Caco-2 (cell line): ENCODE data around the gene HNRNPM. TPM values are rescaled to one million over a fixed set of nuclear protein-coding genes. Genes with fewer than 3 reads are reported as not detected.
"Not testable (repeated sequence)": the region's sequence is repeated elsewhere in the genome, so short reads cannot be mapped to it uniquely, and the experiment has no call there.

Experiments
- BruUV-seq: library from RNA; stranded (reverse); fragments of 400-500 nt; replicated peaks from 2 replicates; lab custom pipeline; 2021; lab: Mats Ljungman, UMichigan
- CTCF ChIA-PET: fragments of 300-600 bp; sonication (Branson Sonifier 250); formaldehyde crosslinking; loops from one replicate; lab custom pipeline; 2022; ENCODE audit warnings: antibody characterized with exemption; lab: Charles Lee
- POLR2A ChIA-PET: fragments of 300-600 bp; sonication (Branson Sonifier 250); formaldehyde crosslinking; loops from one replicate; lab custom pipeline; 2022; ENCODE audit warnings: antibody characterized with exemption; lab: Charles Lee
- DNase-seq, 2 experiments: peaks; one replicate each; pipeline versions ENCODE4 v3.0.0 to v3.0.0-alpha.2; 2020 to 2022
- H3K27me3 ChIP-seq: replicated peaks from 2 replicates; pipeline ENCODE4 v1.6.0; 2011; ENCODE audit warnings: low read length; ENCODE audit not compliant: control insufficient read depth, insufficient read depth
- H3K36me3 ChIP-seq: 2 replicates; pipeline ENCODE4 v1.5.1; 2011; ENCODE audit warnings: low read length; ENCODE audit not compliant: control insufficient read depth, insufficient read depth
- H3K4me1 ChIP-seq: fragments of 250-450 bp; sonication (Bioruptor Pico); 2 replicates; pipeline ENCODE4 v1.5.1; 2020; ENCODE audit warnings: mild to moderate bottlenecking
- H3K4me3 ChIP-seq: 2 replicates; pipeline ENCODE4 v1.5.1; 2011; ENCODE audit warnings: low read depth, mild to moderate bottlenecking, control low read depth, low read length
- H3K9me3 ChIP-seq: fragments of 250-450 bp; sonication (Bioruptor Pico); 2 replicates; pipeline ENCODE4 v1.5.1; 2020; ENCODE audit warnings: mild to moderate bottlenecking, moderate library complexity
- H3K27ac Mint-ChIP-seq: one replicate; pipeline ENCODE4 v1.8.0; 2022; ENCODE audit warnings: mixed read lengths; ENCODE audit not compliant: unreplicated experiment
- H3K27me3 Mint-ChIP-seq: one replicate; pipeline ENCODE4 v1.8.0; 2022; ENCODE audit warnings: mixed read lengths; ENCODE audit not compliant: insufficient read depth, unreplicated experiment
- H3K36me3 Mint-ChIP-seq: one replicate; pipeline ENCODE4 v1.8.0; 2022; ENCODE audit warnings: mild to moderate bottlenecking, mixed read lengths; ENCODE audit not compliant: insufficient read depth, unreplicated experiment
- H3K4me1 Mint-ChIP-seq: one replicate; pipeline ENCODE4 v1.8.0; 2022; ENCODE audit warnings: low read depth, mixed read lengths; ENCODE audit not compliant: unreplicated experiment
- H3K4me3 Mint-ChIP-seq: one replicate; pipeline ENCODE4 v1.8.0; 2022; ENCODE audit warnings: mild to moderate bottlenecking, moderate library complexity, mixed read lengths; ENCODE audit not compliant: unreplicated experiment
- H3K9me3 Mint-ChIP-seq: one replicate; pipeline ENCODE4 v1.8.0; 2022; ENCODE audit warnings: mixed read lengths; ENCODE audit not compliant: unreplicated experiment
- intact Hi-C: fragments of 100-400 bp; cut with micrococcal nuclease; formaldehyde crosslinking; loops from one replicate; pipeline ENCODE4 v1.10.0; 2022; ENCODE audit not compliant: unreplicated experiment
- total RNA-seq: library from RNA; stranded (reverse); gene quantifications from 2 replicates; pipeline ENCODE4 v1.2.3, GENCODE V29; 2022
- TF ChIP-seq, protein P1 (sequence below), 2 experiments: fragments of 200-600 bp in 1 of 2; IDR thresholded peaks; 1 replicate in 1 of 2; 2 replicates in 1 of 2; pipeline versions ENCODE4 v1.5.1 to v1.8.0; 2011 to 2022; ENCODE audit warnings: antibody characterized with exemption in 1 of 2, control low read depth in 1 of 2, inconsistent platforms in 1 of 2, low read depth in 1 of 2, low read length in 1 of 2, mild to moderate bottlenecking in 1 of 2, moderate library complexity in 1 of 2; ENCODE audit not compliant: insufficient read depth in 1 of 2, severe bottlenecking in 1 of 2, unreplicated experiment in 1 of 2

Gene HNRNPM
- total RNA-seq, 1 experiment from 2014 or later = 271 TPM

DNA sequence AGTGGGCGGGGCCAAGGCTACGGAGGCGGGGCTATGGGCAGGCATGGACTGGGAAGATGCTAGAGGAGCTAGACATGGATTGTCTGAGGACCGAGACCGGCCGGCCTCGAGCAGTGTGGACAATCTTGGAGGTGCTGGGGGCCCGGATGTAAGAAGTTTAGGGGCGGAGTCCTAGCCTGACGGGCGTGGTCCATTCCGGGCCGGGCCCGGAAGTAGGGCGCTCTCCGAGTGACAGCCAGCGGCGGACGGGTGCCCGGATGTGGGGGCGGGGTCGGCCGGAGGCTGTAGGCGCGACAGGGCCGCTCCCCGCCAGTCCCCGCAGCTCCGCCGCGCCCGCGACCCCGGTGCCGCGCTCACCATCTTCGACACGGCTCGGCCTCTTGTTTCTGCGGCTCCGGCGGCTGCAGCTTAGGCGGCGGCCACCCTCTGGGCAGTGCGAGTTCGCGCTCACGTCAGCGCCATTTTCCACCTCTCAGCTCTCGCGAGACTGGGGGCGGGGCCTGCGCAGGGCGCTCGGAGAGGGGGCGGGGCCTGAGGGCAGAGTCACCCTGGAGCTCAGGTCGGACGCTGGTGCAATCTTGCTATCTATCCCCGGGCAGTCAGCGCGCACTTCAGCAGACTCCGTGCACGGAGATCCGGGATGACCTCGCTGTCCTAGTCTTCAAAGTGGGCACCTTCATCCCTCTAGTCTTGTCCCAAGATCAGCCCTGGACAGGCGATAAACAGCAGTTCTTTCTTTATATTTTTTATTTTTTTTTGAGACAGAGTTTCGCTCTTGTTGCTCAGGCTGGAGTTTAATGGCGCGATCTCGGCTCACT lies 69.1 kb downstream of the HNRNPM start, which contains the start of gene ZNF414:
TSS of gene ZNF414 (minus strand) at position 481 of the 818 bp plus-strand sequence. CDS start at position 360, 121 bp downstream.
- Histone ChIP-seq H3K9me3 (no peaks in the 10 kb centered on the region), H3K4me1 (peaks cover 12% of the 10 kb centered on the region; the same call in 1 of the 2 replicates), H3K4me3 (peak within 1 kb of the TSS; percentile 86), H3K36me3 (peaks cover 2% of the 10 kb centered on the region), H3K27me3 (no peaks in the 10 kb centered on the region)
- Mint-ChIP-seq H3K27ac (peak within 1 kb of the TSS; percentile 91), H3K36me3 (peaks cover 11% of the 10 kb centered on the region), H3K4me3 (peak within 1 kb of the TSS; percentile 76), H3K27me3 (no peaks in the 10 kb centered on the region), H3K4me1 (no peaks in the 10 kb centered on the region), H3K9me3 (no peaks in the 10 kb centered on the region)
- POLR2A ChIA-PET = interaction anchor here (0.6 to 1.8 kb wide), 16 partner anchors 8 to 610 kb away, joined by 3 to 55 read pairs (median 5); partner anchors contain the start of genes HNRNPM, MAP2K7, MARCHF2 and RAB11B
- DNase-seq = peak; percentile 96 to 98
- CTCF ChIA-PET = interaction anchor here (0.6 to 2.0 kb wide), 7 partner anchors 11 to 100 kb away, joined by 5 to 17 read pairs (median 8); partner anchors contain the start of gene MARCHF2
- TF ChIP-seq, protein P1, sequence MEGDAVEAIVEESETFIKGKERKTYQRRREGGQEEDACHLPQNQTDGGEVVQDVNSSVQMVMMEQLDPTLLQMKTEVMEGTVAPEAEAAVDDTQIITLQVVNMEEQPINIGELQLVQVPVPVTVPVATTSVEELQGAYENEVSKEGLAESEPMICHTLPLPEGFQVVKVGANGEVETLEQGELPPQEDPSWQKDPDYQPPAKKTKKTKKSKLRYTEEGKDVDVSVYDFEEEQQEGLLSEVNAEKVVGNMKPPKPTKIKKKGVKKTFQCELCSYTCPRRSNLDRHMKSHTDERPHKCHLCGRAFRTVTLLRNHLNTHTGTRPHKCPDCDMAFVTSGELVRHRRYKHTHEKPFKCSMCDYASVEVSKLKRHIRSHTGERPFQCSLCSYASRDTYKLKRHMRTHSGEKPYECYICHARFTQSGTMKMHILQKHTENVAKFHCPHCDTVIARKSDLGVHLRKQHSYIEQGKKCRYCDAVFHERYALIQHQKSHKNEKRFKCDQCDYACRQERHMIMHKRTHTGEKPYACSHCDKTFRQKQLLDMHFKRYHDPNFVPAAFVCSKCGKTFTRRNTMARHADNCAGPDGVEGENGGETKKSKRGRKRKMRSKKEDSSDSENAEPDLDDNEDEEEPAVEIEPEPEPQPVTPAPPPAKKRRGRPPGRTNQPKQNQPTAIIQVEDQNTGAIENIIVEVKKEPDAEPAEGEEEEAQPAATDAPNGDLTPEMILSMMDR (IDR thresholded peaks at IDR 0.05; ENCODE audit: insufficient read depth in 1 of 2, low read depth in 1 of 2, low read length in 1 of 2, severe bottlenecking in 1 of 2, unreplicated experiment in 1 of 2) = no peak
- intact Hi-C loops = loop anchor here (1.0 kb wide), 1 partner anchor 11 kb away; no protein-coding TSS in a partner anchor
- TSS peak; percentile 68 for BruUV-seq

DNA sequence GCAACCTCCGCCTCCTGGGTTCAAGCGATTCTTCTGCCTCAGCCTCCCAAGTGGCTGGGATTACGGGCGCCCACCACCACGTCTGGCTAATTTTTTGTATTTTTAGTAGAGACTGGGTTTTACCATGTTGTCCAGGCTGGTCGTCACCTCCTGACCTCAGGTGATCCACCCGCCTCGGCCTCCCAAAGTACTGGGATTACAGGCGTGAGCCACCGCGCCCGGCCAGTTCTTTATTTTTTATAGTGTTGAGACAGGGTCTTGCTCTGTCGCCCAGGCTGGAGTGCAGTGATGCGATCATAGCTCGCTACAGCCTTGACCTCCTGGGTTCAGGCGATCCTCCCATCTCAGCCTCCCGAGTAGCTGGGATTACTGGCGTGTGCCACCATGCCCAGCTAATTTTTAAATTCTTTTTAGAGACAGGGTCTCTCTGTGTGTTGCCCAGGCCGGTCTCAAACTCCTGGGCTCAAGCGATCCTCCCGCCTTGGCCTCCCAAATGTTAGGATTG lies 69.8 kb downstream of the HNRNPM start:
- H3K9me3 ChIP-seq, H3K27me3 ChIP-seq, H3K9me3 Mint-ChIP-seq, DNase-seq, intact Hi-C loops, H3K4me1 Mint-ChIP-seq, H3K27me3 Mint-ChIP-seq, H3K36me3 ChIP-seq: not testable (repeated sequence)
- BruUV-seq = TSS peak; percentile 90
- Mint-ChIP-seq H3K27ac (peak overlapping the region; percentile 91), H3K36me3 (peaks cover 11% of the 10 kb centered on the region), H3K4me3 (peak overlapping the region; percentile 76)
- Histone ChIP-seq H3K4me3 (peak overlapping the region; percentile 86), H3K4me1 (peaks cover 12% of the 10 kb centered on the region; the same call in 1 of the 2 replicates)
- ChIA-PET CTCF (interaction anchor here (1.5 to 2.0 kb wide), 5 partner anchors 10 to 101 kb away, joined by 6 to 17 read pairs (median 14); partner anchors contain the start of gene MARCHF2), POLR2A (interaction anchor here (0.7 to 1.8 kb wide), 9 partner anchors 9 to 124 kb away, joined by 3 to 55 read pairs (median 5); partner anchors contain the start of genes HNRNPM and RAB11B)

DNA sequence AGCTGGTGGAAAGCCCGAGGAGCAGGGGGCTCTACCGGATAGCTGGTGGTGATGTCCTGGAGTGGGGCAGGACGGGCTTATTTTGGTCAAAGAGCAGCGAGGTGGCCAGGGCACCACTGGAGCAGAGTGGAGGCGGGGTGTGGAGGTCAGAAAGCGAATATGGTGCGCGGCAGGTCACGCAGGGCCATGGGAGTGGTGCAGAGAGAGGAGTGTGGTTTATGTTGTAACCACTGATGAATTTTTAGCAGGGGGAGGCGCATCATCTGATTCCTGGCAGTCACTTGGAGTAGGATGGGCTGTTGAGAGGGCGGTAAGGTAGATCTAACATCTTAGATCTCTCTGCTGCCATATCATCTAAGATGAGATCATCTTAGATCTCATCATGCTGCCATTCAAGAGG lies 70.5 kb downstream of the HNRNPM start:
- Histone ChIP-seq H3K36me3 (peaks cover 2% of the 10 kb centered on the region), H3K4me3 (no peak overlapping the region), H3K4me1 (peaks cover 12% of the 10 kb centered on the region; the same call in 1 of the 2 replicates), H3K9me3 (no peaks in the 10 kb centered on the region), H3K27me3 (no peaks in the 10 kb centered on the region)
- TF ChIP-seq, protein P1 (IDR thresholded peaks at IDR 0.05; ENCODE audit: insufficient read depth in 1 of 2, low read depth in 1 of 2, low read length in 1 of 2, severe bottlenecking in 1 of 2, unreplicated experiment in 1 of 2) = no peak
- peak overlapping the region; percentile 42 for H3K27ac Mint-ChIP-seq
- H3K36me3 Mint-ChIP-seq = peaks cover 11% of the 10 kb centered on the region
- H3K27me3 Mint-ChIP-seq = no peaks in the 10 kb centered on the region
- ChIA-PET CTCF (no interaction called here), POLR2A (no interaction called here)
- intact Hi-C loops = no loop called here
- no peak for DNase-seq
- no peaks in the 10 kb centered on the region for H3K9me3 Mint-ChIP-seq
- H3K4me3 Mint-ChIP-seq = no peak overlapping the region
- no TSS peak for BruUV-seq
- H3K4me1 Mint-ChIP-seq = no peaks in the 10 kb centered on the region
